GM21360 (cell line): ENCODE results near the gene TMEM242.
A peak's percentile ranks its signal among the peaks of the same experiment; 100 is the strongest.
"Not testable (repeated sequence)": the region's sequence is repeated elsewhere in the genome, so short reads cannot be mapped to it uniquely, and the experiment has no call there.

Source experiments
- ATAC-seq: cut with Tn5 transposase; IDR thresholded peaks from one replicate; pipeline ENCODE4 v1.9.1; 2021; ENCODE audit warnings: mild to moderate bottlenecking, moderate library complexity; ENCODE audit not compliant: unreplicated experiment

TMEM242 gene

GRCh38 chr6:157323255-157323965 is at the start of gene TMEM242:
Gene TMEM242 (minus strand): TSS chr6:157323519. CDS start chr6:157323499, 20 bp downstream.
- peak; percentile 93 for ATAC-seq

- no peak for ATAC-seq
Observed at GRCh38 chr6:157372501-157373280, 49.4 kb upstream of the TMEM242 start.

- ATAC-seq: no peak
Observed at GRCh38 chr6:157370755-157371154, 47.4 kb upstream of the TMEM242 start.

GRCh38 chr6:157368359-157369049 is 45.2 kb upstream of the TMEM242 start:
- ATAC-seq: no peak

GRCh38 chr6:157366648-157367047 is 43.3 kb upstream of the TMEM242 start:
- ATAC-seq: no peak

GRCh38 chr6:157364705-157365104 is 41.4 kb upstream of the TMEM242 start:
- ATAC-seq: no peak

GRCh38 chr6:157361886-157362285 is 38.6 kb upstream of the TMEM242 start:
- ATAC-seq: no peak

- no peak for ATAC-seq
Observed at GRCh38 chr6:157358287-157358686, 35.0 kb upstream of the TMEM242 start.

- no peak for ATAC-seq
Observed at GRCh38 chr6:157346373-157346772, 23.1 kb upstream of the TMEM242 start.

GRCh38 chr6:157343732-157344131 is 20.4 kb upstream of the TMEM242 start:
- ATAC-seq: no peak

GRCh38 chr6:157339432-157339831 is 16.1 kb upstream of the TMEM242 start:
- no peak for ATAC-seq

GRCh38 chr6:157337751-157338150 is 14.4 kb upstream of the TMEM242 start:
- ATAC-seq: no peak

- not testable (repeated sequence) for ATAC-seq
Observed at GRCh38 chr6:157337276-157337675, 14.0 kb upstream of the TMEM242 start.

- no peak for ATAC-seq
Observed at GRCh38 chr6:157335829-157336228, 12.5 kb upstream of the TMEM242 start.

- ATAC-seq: no peak
Observed at GRCh38 chr6:157333956-157334355, 10.6 kb upstream of the TMEM242 start.

- ATAC-seq: no peak
Observed at GRCh38 chr6:157333537-157333936, 10.2 kb upstream of the TMEM242 start.

GRCh38 chr6:157332813-157333212 is 9.5 kb upstream of the TMEM242 start:
- no peak for ATAC-seq

GRCh38 chr6:157330831-157331230 is 7.5 kb upstream of the TMEM242 start:
- ATAC-seq: no peak

GRCh38 chr6:157329829-157330228 is 6.5 kb upstream of the TMEM242 start:
- ATAC-seq: no peak

GRCh38 chr6:157328108-157328692 is 4.9 kb upstream of the TMEM242 start:
- no peak for ATAC-seq

- no peak for ATAC-seq
Observed at GRCh38 chr6:157326979-157327378, 3.7 kb upstream of the TMEM242 start.
